Mammary epithelial cell (primary cell): ENCODE measurements around the gene IKZF2.

Experiments used
- EZH2 ChIP-seq: IDR thresholded peaks from 2 replicates; pipeline ENCODE4 v1.6.1; 2012; ENCODE audit warnings: low read length, inconsistent platforms, borderline replicate concordance
- TF ChIP-seq, protein P1 (sequence below), 2 donors: IDR thresholded peaks in 1 of 2; conservative IDR thresholded peaks in 1 of 2; 2 replicates each; pipeline ENCODE4 v1.5.1; 2011 to 2012; ENCODE audit warnings: inconsistent platforms in 2 of 2, low read length in 2 of 2, mild to moderate bottlenecking in 2 of 2, control low read depth in 1 of 2, low read depth in 1 of 2; ENCODE audit not compliant: insufficient read depth in 1 of 2; ENCODE audit errors: extremely low read depth in 1 of 2

DNA sequence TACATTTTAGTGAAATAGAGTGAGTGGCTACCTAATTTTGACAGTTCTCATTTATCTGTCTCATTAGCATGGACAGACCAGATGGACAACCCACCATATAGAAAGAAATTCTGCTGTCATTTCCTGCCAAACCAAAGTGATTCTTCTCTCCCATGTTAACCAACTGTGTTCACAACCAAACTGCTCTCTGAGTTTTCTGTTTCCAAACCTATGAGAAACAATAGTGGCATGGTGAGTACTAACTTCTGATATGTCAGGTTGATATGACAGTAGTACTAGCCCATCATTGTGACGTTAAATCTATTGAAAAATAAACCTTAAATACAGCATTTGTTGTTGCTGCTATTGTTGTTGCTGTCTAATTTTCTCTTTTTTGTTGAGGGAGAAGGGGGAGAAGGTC, 72.7 kb downstream of the IKZF2 start:
- TF ChIP-seq, protein P1, sequence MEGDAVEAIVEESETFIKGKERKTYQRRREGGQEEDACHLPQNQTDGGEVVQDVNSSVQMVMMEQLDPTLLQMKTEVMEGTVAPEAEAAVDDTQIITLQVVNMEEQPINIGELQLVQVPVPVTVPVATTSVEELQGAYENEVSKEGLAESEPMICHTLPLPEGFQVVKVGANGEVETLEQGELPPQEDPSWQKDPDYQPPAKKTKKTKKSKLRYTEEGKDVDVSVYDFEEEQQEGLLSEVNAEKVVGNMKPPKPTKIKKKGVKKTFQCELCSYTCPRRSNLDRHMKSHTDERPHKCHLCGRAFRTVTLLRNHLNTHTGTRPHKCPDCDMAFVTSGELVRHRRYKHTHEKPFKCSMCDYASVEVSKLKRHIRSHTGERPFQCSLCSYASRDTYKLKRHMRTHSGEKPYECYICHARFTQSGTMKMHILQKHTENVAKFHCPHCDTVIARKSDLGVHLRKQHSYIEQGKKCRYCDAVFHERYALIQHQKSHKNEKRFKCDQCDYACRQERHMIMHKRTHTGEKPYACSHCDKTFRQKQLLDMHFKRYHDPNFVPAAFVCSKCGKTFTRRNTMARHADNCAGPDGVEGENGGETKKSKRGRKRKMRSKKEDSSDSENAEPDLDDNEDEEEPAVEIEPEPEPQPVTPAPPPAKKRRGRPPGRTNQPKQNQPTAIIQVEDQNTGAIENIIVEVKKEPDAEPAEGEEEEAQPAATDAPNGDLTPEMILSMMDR (conservative IDR thresholded peaks at IDR 0.05 in 1 of 2, IDR thresholded peaks at IDR 0.05 in 1 of 2; ENCODE audit: extremely low read depth in 1 of 2, insufficient read depth in 1 of 2, low read depth in 1 of 2, low read length in 2 of 2), result no peak
- TF ChIP-seq EZH2, result no peak
